Peyer's patch (tissue), 4 donors: Measurements from ENCODE around the gene SRBD1.

Source experiments
- CTCF ChIP-seq, 6 experiments: fragments of 450-650 bp in 4 of 6; fragments of 200-600 bp in 2 of 6; sonication (generic) in 1 of 6; IDR thresholded peaks; one replicate each; pipeline ENCODE4 v1.5.1; 2017 to 2019; ENCODE audit warnings: antibody characterized with exemption in 6 of 6, mild to moderate bottlenecking in 3 of 6, moderate library complexity in 1 of 6
- POLR2A ChIP-seq, 2 donors: fragments of 450-650 bp; IDR thresholded peaks; one replicate each; pipeline ENCODE4 v1.5.1; 2017; ENCODE audit warnings: antibody characterized with exemption in 2 of 2, mild to moderate bottlenecking in 2 of 2, moderate library complexity in 2 of 2

GRCh38 chr2:45572979-45573378, 38.1 kb downstream of the SRBD1 start:
- TF ChIP-seq CTCF (IDR thresholded peaks at IDR 0.05), result no peak
- TF ChIP-seq POLR2A (IDR thresholded peaks at IDR 0.05), result no peak
